DND-41 (cell line): ENCODE data around the gene SIPA1L3.

Source experiments
- EZH2 ChIP-seq: IDR thresholded peaks from 3 replicates; pipeline ENCODE4 v1.6.1; 2012; ENCODE audit warnings: borderline replicate concordance, low read depth, mild to moderate bottlenecking, moderate library complexity, low read length, inconsistent platforms; ENCODE audit not compliant: severe bottlenecking
- TF ChIP-seq, protein P1 (sequence below): IDR thresholded peaks from 2 replicates; pipeline ENCODE4 v1.5.1; 2012; ENCODE audit warnings: borderline replicate concordance, low read length, moderate library complexity, mild to moderate bottlenecking; ENCODE audit not compliant: poor library complexity, severe bottlenecking; ENCODE audit errors: extremely low read depth

DNA sequence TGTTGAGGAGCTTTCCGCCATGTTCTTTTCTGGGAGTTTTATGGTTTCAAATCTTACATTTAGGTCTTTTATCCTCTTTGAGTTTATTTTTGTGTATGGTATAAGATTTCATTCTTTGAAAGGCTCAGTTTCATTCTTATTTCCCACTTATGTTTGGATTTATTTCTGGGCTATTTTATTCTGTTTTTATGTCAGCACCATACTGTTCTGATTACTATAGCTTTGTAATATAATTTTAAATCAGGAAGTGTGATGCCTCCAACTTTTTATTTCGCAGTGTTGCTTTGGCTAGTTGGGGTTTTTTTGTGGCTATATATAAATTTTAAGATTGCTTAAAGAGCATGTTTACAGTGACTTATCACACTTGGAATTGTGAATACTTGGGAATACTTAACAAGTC lies 135.1 kb downstream of the SIPA1L3 start:
- TF ChIP-seq, protein P1, sequence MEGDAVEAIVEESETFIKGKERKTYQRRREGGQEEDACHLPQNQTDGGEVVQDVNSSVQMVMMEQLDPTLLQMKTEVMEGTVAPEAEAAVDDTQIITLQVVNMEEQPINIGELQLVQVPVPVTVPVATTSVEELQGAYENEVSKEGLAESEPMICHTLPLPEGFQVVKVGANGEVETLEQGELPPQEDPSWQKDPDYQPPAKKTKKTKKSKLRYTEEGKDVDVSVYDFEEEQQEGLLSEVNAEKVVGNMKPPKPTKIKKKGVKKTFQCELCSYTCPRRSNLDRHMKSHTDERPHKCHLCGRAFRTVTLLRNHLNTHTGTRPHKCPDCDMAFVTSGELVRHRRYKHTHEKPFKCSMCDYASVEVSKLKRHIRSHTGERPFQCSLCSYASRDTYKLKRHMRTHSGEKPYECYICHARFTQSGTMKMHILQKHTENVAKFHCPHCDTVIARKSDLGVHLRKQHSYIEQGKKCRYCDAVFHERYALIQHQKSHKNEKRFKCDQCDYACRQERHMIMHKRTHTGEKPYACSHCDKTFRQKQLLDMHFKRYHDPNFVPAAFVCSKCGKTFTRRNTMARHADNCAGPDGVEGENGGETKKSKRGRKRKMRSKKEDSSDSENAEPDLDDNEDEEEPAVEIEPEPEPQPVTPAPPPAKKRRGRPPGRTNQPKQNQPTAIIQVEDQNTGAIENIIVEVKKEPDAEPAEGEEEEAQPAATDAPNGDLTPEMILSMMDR = no peak
- TF ChIP-seq EZH2 = no peak
